Tibial artery (tissue), 4 donors: ENCODE data around the gene HLA-F.

Experiments
- DNase-seq, 2 donors: peaks; one replicate each; pipeline ENCODE4 v3.0.0-alpha.2; 2019
- H3K27ac ChIP-seq, 2 donors: fragments of 200-600 bp; sonication (generic) in 1 of 2; 1 replicate in 1 of 2; 2 replicates in 1 of 2; pipeline ENCODE4 v1.5.1; 2018 to 2019; ENCODE audit warnings: mild to moderate bottlenecking in 1 of 2
- H3K27me3 ChIP-seq, 2 donors: fragments of 200-600 bp; sonication (generic) in 1 of 2; one replicate each; pipeline versions ENCODE4 v1.5.1 to v1.6.0; 2016 to 2019
- H3K36me3 ChIP-seq, 3 donors: fragments of 200-600 bp; sonication (generic) in 2 of 3; one replicate each; pipeline ENCODE4 v1.5.1; 2016 to 2019; ENCODE audit warnings: mild to moderate bottlenecking in 2 of 3
- H3K4me1 ChIP-seq, 4 donors: fragments of 200-600 bp; sonication (generic) in 2 of 4; 1 replicate in 3 of 4; 2 replicates in 1 of 4; pipeline ENCODE4 v1.5.1; 2016 to 2019
- H3K4me3 ChIP-seq, 2 donors: fragments of 200-600 bp; sonication (generic) in 1 of 2; 1 replicate in 1 of 2; 2 replicates in 1 of 2; pipeline ENCODE4 v1.5.1; 2018 to 2019; ENCODE audit warnings: mild to moderate bottlenecking in 2 of 2
- H3K9me3 ChIP-seq, 3 donors: fragments of 200-600 bp; sonication (generic) in 1 of 3; one replicate each; pipeline ENCODE4 v1.5.1; 2016 to 2019
- CTCF ChIP-seq, 2 experiments: fragments of 200-600 bp in 1 of 2; fragments of 450-650 bp in 1 of 2; IDR thresholded peaks; one replicate each; pipeline ENCODE4 v1.5.1; 2017 to 2019; ENCODE audit warnings: antibody characterized with exemption in 2 of 2, mild to moderate bottlenecking in 1 of 2, moderate library complexity in 1 of 2
- intact Hi-C: fragments of 100-400 bp; cut with DNase I; formaldehyde crosslinking; loops from one replicate; pipeline ENCODE4 v1.15.0; 2023; ENCODE audit warnings: low total_unique reads

The HLA-F gene

GRCh38 chr6:29763491-29764289, 40.5 kb downstream of the HLA-F start:
- Histone ChIP-seq H3K27me3 (no peaks in the 10 kb centered on the region), H3K36me3 (no peaks in the 10 kb centered on the region), H3K27ac (no peak overlapping the region), H3K9me3 (no peaks in the 10 kb centered on the region), H3K4me1 (peaks cover 0 to 6% (median 3%) of the 10 kb centered on the region in 4 donors), H3K4me3 (no peak overlapping the region)
- intact Hi-C loops, result no loop called here
- no peak for TF ChIP-seq CTCF (IDR thresholded peaks at IDR 0.05)
- no peak for DNase-seq

- Histone ChIP-seq H3K27me3 (no peaks in the 10 kb centered on the region), H3K4me3 (no peak overlapping the region), H3K27ac (no peak overlapping the region), H3K36me3 (no peaks in the 10 kb centered on the region), H3K9me3 (no peaks in the 10 kb centered on the region), H3K4me1 (peaks cover 0 to 6% (median 3%) of the 10 kb centered on the region in 4 donors)
- intact Hi-C loops, result loop anchor here (5.0 kb wide), 1 partner anchor 228 kb away; no protein-coding TSS in a partner anchor
- TF ChIP-seq CTCF (IDR thresholded peaks at IDR 0.05), result no peak
- DNase-seq, result no peak
Observed at GRCh38 chr6:29764422-29765196, 41.4 kb downstream of the HLA-F start.

GRCh38 chr6:29769336-29769735, 46.1 kb downstream of the HLA-F start:
- no peak overlapping the region for H3K4me3 ChIP-seq
- H3K36me3 ChIP-seq, result no peaks in the 10 kb centered on the region
- no peaks in the 10 kb centered on the region for H3K9me3 ChIP-seq
- intact Hi-C loops, result loop anchor here (5.0 kb wide), 1 partner anchor 223 kb away; no protein-coding TSS in a partner anchor
- peaks cover 0 to under 1% of the 10 kb centered on the region in 2 donors for H3K27me3 ChIP-seq
- H3K27ac ChIP-seq, result no peak overlapping the region
- DNase-seq, result peak in 1 of 2 donors; percentile 33
- no peak for TF ChIP-seq CTCF (IDR thresholded peaks at IDR 0.05)
- no peaks in the 10 kb centered on the region for H3K4me1 ChIP-seq

- intact Hi-C loops, result no loop called here
- Histone ChIP-seq H3K4me3 (no peak overlapping the region), H3K27me3 (peaks cover 0 to 5% of the 10 kb centered on the region in 2 donors), H3K4me1 (no peaks in the 10 kb centered on the region), H3K9me3 (no peaks in the 10 kb centered on the region), H3K27ac (no peak overlapping the region), H3K36me3 (no peaks in the 10 kb centered on the region)
- peak in 1 of 2 donors; percentile 16 for DNase-seq
- TF ChIP-seq CTCF (IDR thresholded peaks at IDR 0.05), result no peak
Observed at GRCh38 chr6:29770306-29770705, 47.1 kb downstream of the HLA-F start.

- no peaks in the 10 kb centered on the region for H3K4me1 ChIP-seq
- no peaks in the 10 kb centered on the region for H3K36me3 ChIP-seq
- no peak for DNase-seq
- no peaks in the 10 kb centered on the region for H3K9me3 ChIP-seq
- no peak overlapping the region for H3K27ac ChIP-seq
- no peak overlapping the region for H3K4me3 ChIP-seq
- H3K27me3 ChIP-seq, result peaks cover 0 to 20% of the 10 kb centered on the region in 2 donors
- no peak for TF ChIP-seq CTCF (IDR thresholded peaks at IDR 0.05)
- intact Hi-C loops, result no loop called here
Observed at GRCh38 chr6:29776684-29777083, 53.5 kb downstream of the HLA-F start.
